Pancreas (tissue), 10 donors: Measurements from ENCODE around the gene NTMT1. TPM values are rescaled to one million over a fixed set of nuclear protein-coding genes. Genes with fewer than 3 reads are reported as not detected.

ENCODE experiments used
- ATAC-seq, 4 donors: fragments of 200-7000 bp; cut with Tn5 transposase; one replicate each; pipeline versions ENCODE4 v1.8.0 to v1.9.1; 2020; ENCODE audit warnings: mild to moderate bottlenecking in 4 of 4, moderate library complexity in 4 of 4
- DNase-seq, 6 donors: peaks; one replicate each; pipeline ENCODE4 v3.0.0-alpha.2; 2020
- FAIRE-seq: peaks from 2 replicates; lab custom pipeline; 2012; peaks lifted over from hg19 to GRCh38; lab: Jason Lieb, UNC
- H3K27ac ChIP-seq, 4 donors: fragments of 200-600 bp; sonication (generic); 1 replicate in 3 of 4; 2 replicates in 1 of 4; pipeline versions ENCODE4 v1.5.0 to v1.8.0; 2020
- H3K27me3 ChIP-seq, 4 donors: fragments of 200-600 bp; one replicate each; pipeline ENCODE4 v1.8.0; 2021
- H3K36me3 ChIP-seq, 3 donors: fragments of 200-600 bp; sonication (generic) in 1 of 3; one replicate each; pipeline versions ENCODE4 v1.5.0 to v1.8.0; 2020 to 2021
- H3K4me1 ChIP-seq, 3 donors: fragments of 200-600 bp; one replicate each; pipeline ENCODE4 v1.8.0; 2021
- H3K4me3 ChIP-seq, 4 donors: fragments of 200-600 bp; sonication (generic) in 2 of 4; one replicate each; pipeline versions ENCODE4 v1.5.0 to v1.8.0; 2020 to 2021
- H3K9me3 ChIP-seq, 4 donors: fragments of 200-600 bp; one replicate each; pipeline ENCODE4 v1.8.0; 2021
- CTCF ChIP-seq, 4 donors: fragments of 200-600 bp; sonication (generic) in 3 of 4; IDR thresholded peaks; one replicate each; pipeline versions ENCODE4 v1.5.0 to v1.8.0; 2021; ENCODE audit warnings: antibody characterized with exemption in 4 of 4
- WGBS, 2 donors: extraction: QIAGEN DNeasy Blood & Tissue Kit; methylation state at CpG; one replicate each; pipeline ENCODE4 v1.1.7; 2013; 5-methylcytosine and 5-hydroxymethylcytosine counted together
- intact Hi-C, 3 donors: fragments of 100-400 bp; cut with DNase I; formaldehyde crosslinking; loops; one replicate each; pipeline versions ENCODE4 v1.11.1 to v1.14.2; 2022
- polyA plus RNA-seq, 2 donors: library from polyadenylated mRNA; stranded (reverse); fragments of 200-250 nt; gene quantifications; one replicate each; pipeline ENCODE4 v1.2.3, GENCODE V29; 2013
- total RNA-seq, 6 donors: library from RNA; stranded (reverse); fragmentation: NEBNext Ultra II Directional in 4 of 6; extraction: Animal tissue kit (Norgen Biotek cat#: 25700) in 4 of 6; gene quantifications; one replicate each; pipeline versions ENCODE4 v1.2.1 to v1.2.4, GENCODE V29; 2021 to 2023
- donor health status: healthy with polysubstance abuse.
- donor health status: DM: no; HTN: no; CAD: no; lungs with moderate emphysema.
- donor health status: DM: no; HTN: no; CAD: no.
- donor health status: control.
- donor health status: control.
- donor health status: Bipolar disorder and iron deficiency.
- donor health status: DM: yes; HTN: yes; CAD: no.
- donor health status: DM: no; HTN: no; CAD: no.
- donor health status: DM: no; HTN: no; CAD: no.
- donor health status: DM: yes; HTN: yes; CAD: no.

The NTMT1 gene
- total and polyA plus RNA-seq, 8 donors = 11.3 to 29.0 (median 17.2) TPM

DNA sequence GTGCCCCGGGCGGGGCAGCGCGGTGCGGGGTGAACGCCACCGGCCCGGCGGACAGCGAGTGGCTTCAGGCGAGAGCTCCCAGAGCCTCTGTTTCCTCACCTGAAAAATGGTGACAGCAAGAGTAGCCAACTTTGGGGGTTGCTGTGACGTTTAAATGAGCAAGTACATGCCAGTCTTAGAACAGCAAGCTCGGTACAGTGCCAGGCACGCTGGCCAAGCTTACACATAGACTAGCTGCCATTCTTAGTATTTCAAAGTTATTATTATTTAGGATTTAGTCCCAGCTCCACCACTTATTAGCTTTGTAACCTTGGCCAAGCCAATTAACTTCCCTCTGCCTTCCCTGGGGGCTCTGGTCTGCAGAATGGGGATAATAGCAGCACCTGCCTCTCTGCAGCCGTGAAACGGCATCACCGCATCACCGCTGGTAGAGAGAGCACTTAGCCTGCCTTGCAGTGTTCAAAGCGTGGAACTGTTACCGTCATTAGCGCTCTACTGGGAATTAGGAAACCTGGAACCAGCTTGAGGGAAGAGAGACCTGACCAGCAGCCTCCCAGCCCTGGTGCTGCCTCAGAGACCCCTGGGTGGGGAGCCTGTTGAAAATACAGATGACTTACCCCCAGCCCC is 5.2 kb upstream of the NTMT1 start, which contains the start of gene C9orf50:
TSS of gene C9orf50 (minus strand) at position 433 of the 627 bp plus-strand sequence. CDS start 527 bp downstream, outside the sequence.
- no peak for TF ChIP-seq CTCF (IDR thresholded peaks at IDR 0.05)
- DNase-seq (no peak), FAIRE-seq (no peak), ATAC-seq (peak in 1 of 4 donors; percentile 9)
- H3K27me3 ChIP-seq = no peaks in the 10 kb centered on the region
- H3K9me3 ChIP-seq = no peaks in the 10 kb centered on the region
- 23 to 25% methylated on average over 21 of the region's 21 CpGs for WGBS, 2 donors
- no peaks in the 10 kb centered on the region for H3K36me3 ChIP-seq
- H3K27ac ChIP-seq = no peak within 1 kb of the TSS
- peak within 1 kb of the TSS; percentile 24 to 57 (median 35) for H3K4me3 ChIP-seq
- intact Hi-C loops = no loop called here
- peaks cover 0 to 4% (median 4%) of the 10 kb centered on the region in 3 donors for H3K4me1 ChIP-seq

DNA sequence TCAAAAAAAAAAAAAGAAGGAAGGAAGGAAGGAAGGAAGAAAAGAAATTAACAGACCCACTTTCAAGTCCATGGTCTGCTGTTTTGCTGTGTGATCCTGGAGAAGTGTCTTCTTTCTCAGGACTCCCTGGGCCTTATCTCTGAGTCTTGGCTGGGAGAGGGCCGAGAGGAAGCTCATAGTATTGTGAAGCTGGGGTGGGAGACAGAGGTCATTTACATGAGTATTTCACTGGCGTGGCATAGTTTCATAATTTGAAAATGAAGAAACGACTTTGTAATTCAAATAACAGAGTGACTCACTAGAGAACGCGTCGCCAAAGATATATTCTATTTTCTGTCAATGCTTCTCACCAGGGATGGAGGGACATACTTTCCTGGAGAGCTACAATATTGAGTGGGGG is 2.6 kb upstream of the NTMT1 start:
- no peak for TF ChIP-seq CTCF (IDR thresholded peaks at IDR 0.05)
- H3K36me3 ChIP-seq = no peaks in the 10 kb centered on the region
- H3K9me3 ChIP-seq = no peaks in the 10 kb centered on the region
- intact Hi-C loops = no loop called here
- WGBS, 2 donors = 77 to 81% methylated on average over 6 of the region's 6 CpGs
- H3K27me3 ChIP-seq = no peaks in the 10 kb centered on the region
- H3K4me3 ChIP-seq = no peak overlapping the region
- no peak for DNase-seq
- H3K27ac ChIP-seq = no peak overlapping the region
- ATAC-seq = no peak
- H3K4me1 ChIP-seq = peaks cover 8 to 18% (median 9%) of the 10 kb centered on the region in 3 donors
- no peak for FAIRE-seq

- FAIRE-seq (no peak), ATAC-seq (peak in 3 of 4 donors; percentile 6 to 16 (median 15)), DNase-seq (peak in 3 of 6 donors; percentile 66 to 84 (median 67))
- TF ChIP-seq CTCF (IDR thresholded peaks at IDR 0.05) = peak in 3 of 4 donors; percentile 52 to 69 (median 58)
- H3K27ac ChIP-seq = peak overlapping the region in 1 of 4 donors; percentile 23
- no peak overlapping the region for H3K4me3 ChIP-seq
- WGBS, 2 donors = 29 to 31% methylated on average over 12 of the region's 12 CpGs
- no peaks in the 10 kb centered on the region for H3K27me3 ChIP-seq
- no peaks in the 10 kb centered on the region for H3K9me3 ChIP-seq
- intact Hi-C loops = no loop called here
- no peaks in the 10 kb centered on the region for H3K36me3 ChIP-seq
- peaks cover 9 to 22% (median 10%) of the 10 kb centered on the region in 3 donors for H3K4me1 ChIP-seq
Observed at GRCh38 chr9:129624168-129624759, 1.7 kb upstream of the NTMT1 start.

GRCh38 chr9:129624947-129625346 is 1.0 kb upstream of the NTMT1 start:
- WGBS, 2 donors = 20 to 21% methylated on average over 9 of the region's 9 CpGs
- no peak for TF ChIP-seq CTCF (IDR thresholded peaks at IDR 0.05)
- Histone ChIP-seq H3K9me3 (no peaks in the 10 kb centered on the region), H3K27me3 (no peaks in the 10 kb centered on the region), H3K4me3 (no peak overlapping the region), H3K27ac (peak overlapping the region in 1 of 4 donors; percentile 23), H3K4me1 (peaks cover 9 to 22% (median 10%) of the 10 kb centered on the region in 3 donors), H3K36me3 (no peaks in the 10 kb centered on the region)
- peak in 2 of 4 donors; percentile 5 to 8 for ATAC-seq
- DNase-seq = no peak
- intact Hi-C loops = no loop called here
- FAIRE-seq = no peak
